HG03378 (cell line): ENCODE results near the gene PHOX2A.
"Not testable (repeated sequence)": the region's sequence is repeated elsewhere in the genome, so short reads cannot be mapped to it uniquely, and the experiment has no call there.

Experiments
- ATAC-seq: cut with Tn5 transposase; IDR thresholded peaks from one replicate; pipeline ENCODE4 v1.9.1; 2021; ENCODE audit warnings: mild to moderate bottlenecking, moderate library complexity; ENCODE audit not compliant: unreplicated experiment

PHOX2A gene

GRCh38 chr11:72223615-72224563 is 20.1 kb downstream of the PHOX2A start:
- peak; percentile 27 for ATAC-seq

- ATAC-seq: peak; percentile 66
These were observed 20.9 kb downstream of the PHOX2A start for GRCh38 chr11:72222907-72223614.

DNA sequence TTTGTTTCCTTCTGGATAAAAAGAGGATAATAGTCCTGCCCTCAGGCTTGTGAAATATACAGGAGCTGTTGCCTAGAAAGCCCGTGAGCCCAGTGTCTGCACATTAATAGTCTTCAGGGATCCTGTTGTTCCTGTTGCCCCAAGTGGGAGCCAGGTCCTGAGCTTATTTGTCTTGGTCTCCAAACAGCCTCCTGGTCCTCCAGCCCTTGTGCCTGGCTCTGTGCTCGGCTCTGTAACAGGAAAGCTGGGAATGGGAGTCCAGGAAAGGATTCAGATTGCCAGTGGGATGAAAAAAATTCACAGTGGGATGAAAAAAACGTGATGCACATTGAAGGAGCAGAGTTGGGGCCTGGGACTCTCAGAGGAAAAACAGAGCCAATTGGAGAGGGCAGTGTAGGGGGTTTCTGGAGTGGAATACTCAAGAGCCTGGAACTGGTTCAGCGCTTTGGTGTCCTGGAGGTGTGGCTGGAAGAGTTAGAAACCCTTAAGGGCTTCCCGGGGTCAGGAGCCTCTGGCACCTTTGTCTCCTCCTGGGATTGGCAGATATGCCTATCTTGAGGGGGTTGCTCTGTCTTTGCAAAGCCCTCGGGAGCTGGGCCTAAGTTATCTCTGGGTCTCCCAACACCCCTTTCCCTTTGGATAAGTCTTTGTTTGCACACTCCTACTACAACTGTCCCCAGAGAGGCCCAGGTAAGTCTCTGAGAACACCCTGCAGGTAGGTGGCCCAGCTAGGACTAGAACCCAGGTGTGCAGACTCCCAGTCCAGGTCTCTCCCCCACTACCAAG is 21.7 kb downstream of the PHOX2A start:
- no peak for ATAC-seq

DNA sequence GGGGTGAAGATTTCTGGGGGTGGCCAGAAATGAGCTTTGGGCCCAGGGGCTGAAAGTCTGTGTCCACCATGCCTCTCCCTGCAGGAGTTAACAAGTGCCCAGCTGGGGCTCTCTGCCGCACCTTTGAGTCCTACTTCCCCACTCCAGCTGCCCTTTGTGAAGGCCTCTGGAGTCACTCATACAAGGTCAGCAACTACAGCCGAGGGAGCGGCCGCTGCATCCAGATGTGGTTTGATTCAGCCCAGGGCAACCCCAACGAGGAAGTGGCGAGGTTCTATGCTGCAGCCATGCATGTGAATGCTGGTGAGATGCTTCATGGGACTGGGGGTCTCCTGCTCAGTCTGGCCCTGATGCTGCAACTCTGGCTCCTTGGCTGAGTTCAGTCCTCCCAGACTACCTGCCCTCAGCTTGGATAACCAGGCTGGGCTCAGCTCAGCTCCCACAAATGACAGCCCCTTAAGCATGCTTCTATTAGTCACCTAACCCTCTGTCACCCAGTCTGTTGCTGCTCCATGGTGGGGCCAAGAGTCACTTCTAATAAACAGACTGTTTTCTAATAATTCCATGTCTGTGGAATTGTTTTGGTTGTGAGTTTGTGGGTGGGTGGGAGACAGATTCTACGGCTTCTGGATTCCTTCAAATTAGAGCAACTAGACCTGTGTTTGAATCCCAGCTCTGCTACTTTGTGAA is 22.4 kb downstream of the PHOX2A start:
- no peak for ATAC-seq

DNA sequence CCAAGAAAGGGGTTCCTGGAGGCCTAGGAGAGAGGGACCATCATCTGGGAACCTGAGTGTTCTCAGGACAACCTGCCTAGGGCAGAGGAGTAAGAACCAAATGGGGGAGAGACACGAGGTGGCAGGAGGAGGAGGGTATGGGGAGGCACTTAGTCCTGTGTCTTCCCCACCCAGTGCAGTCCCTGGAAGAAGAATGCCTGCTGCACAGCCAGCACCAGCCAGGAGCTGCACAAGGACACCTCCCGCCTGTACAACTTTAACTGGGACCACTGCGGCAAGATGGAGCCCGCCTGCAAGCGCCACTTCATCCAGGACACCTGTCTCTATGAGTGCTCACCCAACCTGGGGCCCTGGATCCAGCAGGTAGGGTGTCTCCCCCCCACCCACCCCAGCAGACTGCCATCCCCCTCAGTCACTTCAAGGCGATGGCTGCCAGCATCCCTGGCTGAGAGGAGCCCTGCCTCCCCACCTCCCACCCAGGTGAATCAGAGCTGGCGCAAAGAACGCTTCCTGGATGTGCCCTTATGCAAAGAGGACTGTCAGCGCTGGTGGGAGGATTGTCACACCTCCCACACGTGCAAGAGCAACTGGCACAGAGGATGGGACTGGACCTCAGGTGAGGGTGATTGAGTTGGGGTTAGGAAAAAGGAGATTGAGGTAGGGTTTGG is 23.1 kb downstream of the PHOX2A start:
- no peak for ATAC-seq

DNA sequence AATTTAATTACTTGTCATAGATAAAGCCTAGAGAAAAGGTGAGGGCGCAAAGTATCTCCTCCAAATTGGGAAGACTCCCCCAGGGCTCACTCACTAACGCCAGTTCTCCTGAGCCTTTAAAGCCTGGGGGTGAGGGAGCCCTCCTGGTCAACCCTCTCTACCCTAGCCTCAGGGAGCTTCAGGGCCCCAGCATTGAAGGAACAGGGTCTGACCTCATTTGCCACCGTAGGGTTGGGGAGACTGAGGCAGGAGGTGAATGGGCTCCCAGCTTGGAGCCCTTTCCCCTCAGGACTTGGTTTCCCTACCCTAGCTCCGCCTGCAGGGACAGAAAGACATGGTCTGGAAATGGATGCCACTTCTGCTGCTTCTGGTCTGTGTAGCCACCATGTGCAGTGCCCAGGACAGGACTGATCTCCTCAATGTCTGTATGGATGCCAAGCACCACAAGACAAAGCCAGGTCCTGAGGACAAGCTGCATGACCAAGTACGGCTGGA is 25.7 kb downstream of the PHOX2A start:
- ATAC-seq: no peak

GRCh38 chr11:72217841-72218240 is 26.1 kb downstream of the PHOX2A start:
- no peak for ATAC-seq

DNA sequence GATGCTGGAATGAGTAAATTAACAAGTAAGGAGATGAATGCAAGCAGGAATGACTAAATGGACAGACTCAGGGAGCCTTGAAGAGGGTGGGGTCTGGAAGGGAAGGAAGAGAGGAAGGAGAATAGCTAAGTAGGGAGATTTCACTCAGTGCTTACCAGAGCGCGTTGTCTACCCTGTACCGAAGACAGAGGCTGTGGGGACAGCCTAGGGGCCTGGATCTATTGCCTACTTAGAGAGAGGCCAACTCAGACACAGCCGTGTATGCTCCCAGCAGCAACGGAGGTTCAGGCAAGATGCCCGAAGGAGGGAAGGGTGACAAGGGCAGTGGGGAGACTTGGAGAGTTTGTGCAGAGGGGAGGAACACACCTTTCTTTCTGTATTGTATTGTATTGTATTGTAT is 27.3 kb downstream of the PHOX2A start, which contains the start of gene FOLR2:
TSS of gene FOLR2 (plus strand) at position 157 of the 400 bp plus-strand sequence. CDS start 1,791 bp downstream, outside the sequence.
- ATAC-seq: no peak

GRCh38 chr11:72209101-72209500 is 34.9 kb downstream of the PHOX2A start:
- ATAC-seq: no peak

- no peak for ATAC-seq
These were observed 35.7 kb downstream of the PHOX2A start for GRCh38 chr11:72208281-72208680.

DNA sequence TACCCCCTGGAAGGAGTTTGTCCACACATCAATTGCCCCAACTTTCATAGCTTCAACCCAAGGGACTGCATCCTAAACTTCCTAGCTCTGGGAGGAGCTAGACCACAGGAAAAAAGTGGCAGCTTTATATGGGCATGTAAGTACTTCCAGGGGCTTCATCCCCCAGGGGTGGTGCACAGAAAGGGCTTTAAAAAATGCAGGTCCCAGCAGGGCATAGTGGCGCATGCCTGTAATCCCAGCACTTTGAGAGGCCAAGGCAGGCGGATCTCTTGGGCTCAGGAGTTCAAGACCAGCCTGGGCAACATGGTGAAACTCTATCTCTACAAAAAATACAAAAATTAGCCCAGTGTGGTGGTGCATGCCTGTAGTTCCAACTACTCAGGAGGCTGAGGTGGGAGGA is 37.2 kb downstream of the PHOX2A start:
- ATAC-seq: not testable (repeated sequence)

DNA sequence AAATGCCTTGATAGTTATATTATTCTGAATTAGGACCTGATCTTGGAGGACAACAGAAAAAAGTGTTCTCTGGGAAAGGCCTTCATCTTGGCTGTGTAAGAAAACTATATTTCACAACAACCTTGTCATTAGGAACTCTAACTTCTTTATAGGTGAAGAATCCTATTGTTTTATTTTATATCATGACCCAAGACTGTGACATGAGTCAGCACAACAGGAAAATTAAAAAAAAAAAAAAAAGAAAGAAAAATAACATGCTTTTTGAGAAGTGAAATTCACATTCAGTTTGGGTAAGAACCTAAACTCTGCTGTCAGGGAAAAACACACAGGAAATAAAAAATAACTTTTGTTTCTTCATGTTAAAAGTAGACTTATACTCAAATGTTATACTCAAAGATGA is 39.1 kb downstream of the PHOX2A start:
- no peak for ATAC-seq

DNA sequence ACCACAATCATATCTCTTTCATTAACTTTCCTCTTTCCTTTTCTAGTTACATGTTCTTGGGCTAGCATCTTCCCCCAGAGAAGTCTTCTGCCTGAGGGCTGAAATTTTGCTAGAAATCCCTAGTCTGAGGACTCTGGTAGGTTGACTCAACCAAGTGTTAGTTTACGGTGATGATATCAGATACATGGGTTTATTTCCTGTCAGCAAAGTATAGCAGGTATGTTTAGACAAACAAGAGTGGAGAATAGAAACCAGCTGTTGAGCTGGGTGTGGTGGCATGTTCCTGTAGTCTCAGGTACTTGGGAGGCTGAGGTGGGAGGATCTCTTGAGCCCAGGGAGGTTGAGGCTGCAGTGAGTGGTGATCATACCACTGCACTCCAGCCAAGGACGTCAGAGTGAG is 40.8 kb downstream of the PHOX2A start:
- ATAC-seq: no peak

GRCh38 chr11:72202571-72202970 is 41.4 kb downstream of the PHOX2A start:
- no peak for ATAC-seq

DNA sequence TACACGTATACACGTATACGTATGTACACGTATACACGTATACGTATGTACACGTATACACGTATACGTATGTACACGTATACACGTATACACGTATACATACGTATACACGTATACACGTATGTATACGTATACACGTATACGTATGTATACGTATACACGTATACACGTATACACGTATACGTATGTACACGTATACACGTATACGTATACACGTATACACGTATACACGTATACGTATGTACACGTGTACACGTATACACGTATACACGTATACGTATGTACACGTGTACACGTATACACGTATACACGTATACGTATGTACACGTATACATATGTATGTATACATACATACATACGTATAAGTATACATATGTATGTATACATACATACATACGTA is 42.5 kb downstream of the PHOX2A start:
- not testable (repeated sequence) for ATAC-seq

DNA sequence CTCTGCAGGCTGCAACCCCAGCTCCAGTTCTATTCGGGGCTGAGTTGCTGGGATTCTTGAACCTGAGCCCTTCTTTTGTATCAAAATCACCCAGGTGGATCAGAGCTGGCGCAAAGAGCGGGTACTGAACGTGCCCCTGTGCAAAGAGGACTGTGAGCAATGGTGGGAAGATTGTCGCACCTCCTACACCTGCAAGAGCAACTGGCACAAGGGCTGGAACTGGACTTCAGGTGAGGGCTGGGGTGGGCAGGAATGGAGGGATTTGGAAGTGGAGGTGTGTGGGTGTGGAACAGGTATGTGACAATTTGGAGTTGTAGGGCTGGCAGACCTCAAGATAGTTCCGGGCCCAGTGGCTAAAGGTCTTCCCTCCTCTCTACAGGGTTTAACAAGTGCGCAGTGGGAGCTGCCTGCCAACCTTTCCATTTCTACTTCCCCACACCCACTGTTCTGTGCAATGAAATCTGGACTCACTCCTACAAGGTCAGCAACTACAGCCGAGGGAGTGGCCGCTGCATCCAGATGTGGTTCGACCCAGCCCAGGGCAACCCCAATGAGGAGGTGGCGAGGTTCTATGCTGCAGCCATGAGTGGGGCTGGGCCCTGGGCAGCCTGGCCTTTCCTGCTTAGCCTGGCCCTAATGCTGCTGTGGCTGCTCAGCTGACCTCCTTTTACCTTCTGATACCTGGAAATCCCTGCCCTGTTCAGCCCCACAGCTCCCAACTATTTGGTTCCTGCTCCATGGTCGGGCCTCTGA is 48.3 kb downstream of the PHOX2A start:
- no peak for ATAC-seq

DNA sequence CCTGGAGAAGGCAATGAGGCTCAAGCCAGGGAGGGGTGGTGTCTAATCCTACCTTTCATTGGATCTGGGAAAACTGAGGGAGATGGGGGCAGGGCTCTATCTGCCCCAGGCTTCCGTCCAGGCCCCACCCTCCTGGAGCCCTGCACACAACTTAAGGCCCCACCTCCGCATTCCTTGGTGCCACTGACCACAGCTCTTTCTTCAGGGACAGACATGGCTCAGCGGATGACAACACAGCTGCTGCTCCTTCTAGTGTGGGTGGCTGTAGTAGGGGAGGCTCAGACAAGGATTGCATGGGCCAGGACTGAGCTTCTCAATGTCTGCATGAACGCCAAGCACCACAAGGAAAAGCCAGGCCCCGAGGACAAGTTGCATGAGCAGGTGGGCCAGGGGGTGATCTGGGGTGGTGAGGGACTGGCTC is 52.0 kb downstream of the PHOX2A start, which contains the start of gene FOLR1:
TSS of gene FOLR1 (plus strand) at position 180 of the 421 bp plus-strand sequence. CDS start at position 214, 34 bp downstream.
- no peak for ATAC-seq

DNA sequence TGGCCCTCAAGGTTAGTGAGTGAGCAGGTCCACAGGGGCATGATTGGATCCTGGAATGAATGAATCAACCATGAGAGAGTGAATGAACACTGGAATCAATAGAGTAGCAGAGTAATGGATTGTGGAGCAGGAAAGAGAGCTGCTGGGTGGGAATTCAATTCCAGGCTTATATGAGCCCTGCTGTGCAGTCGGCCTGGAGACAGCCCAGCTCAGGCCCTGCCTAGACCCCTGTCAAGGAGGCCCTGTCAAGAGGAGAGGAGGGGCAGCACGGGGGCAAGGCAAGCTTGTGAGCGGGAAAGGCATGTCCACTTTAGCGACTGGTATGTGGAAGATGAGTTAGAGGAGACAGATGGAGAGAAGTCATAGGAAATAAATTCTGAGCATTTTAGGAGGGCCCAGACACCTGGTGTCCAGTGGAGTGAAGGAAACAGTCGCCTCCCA is 53.3 kb downstream of the PHOX2A start:
- no peak for ATAC-seq
